Measurements from ENCODE around the gene ASXL2. TPM values are rescaled to one million over a fixed set of nuclear protein-coding genes. Genes with fewer than 3 reads are reported as not detected.

Gene ASXL2
- total and polyA plus RNA-seq, 4 donors, result 2.4 to 29.0 (median 12.3) TPM

GRCh38 chr2:25832897-25833296, 45.4 kb downstream of the ASXL2 start:
- H3K9me3 ChIP-seq (ENCODE audit: control insufficient read depth in 4 of 4, insufficient read depth in 3 of 4, low read length in 3 of 4), result peaks cover 0 to 4% (median 0%) of the 10 kb centered on the region in 4 donors
- WGBS, 2 donors, result 86 to 98% methylated on average over 5 of the region's 5 CpGs
- no peak overlapping the region for H3K4me3 ChIP-seq
- H3K4me1 ChIP-seq (ENCODE audit: control insufficient read depth in 5 of 5, insufficient read depth in 5 of 5, low read length in 5 of 5), result peaks cover 0 to 6% (median 3%) of the 10 kb centered on the region in 5 donors
- no peak for DNase-seq
- no peaks in the 10 kb centered on the region for H3K27me3 ChIP-seq (ENCODE audit: control insufficient read depth in 3 of 3, insufficient read depth in 3 of 3, low read length in 2 of 3)
- ATAC-seq (ENCODE audit: insufficient read depth, low FRiP score), result no peak
- H3K9ac ChIP-seq (ENCODE audit: insufficient read depth in 1 of 2, low read length in 2 of 2), result no peak overlapping the region
- TF ChIP-seq CTCF (IDR thresholded peaks at IDR 0.05; ENCODE audit: control extremely low read depth, extremely low read depth), result no peak
- H3K27ac ChIP-seq (ENCODE audit: low read depth in 1 of 2, low read length in 1 of 2), result no peak overlapping the region
- H3K36me3 ChIP-seq (ENCODE audit: control insufficient read depth in 4 of 4, insufficient read depth in 4 of 4, low read length in 4 of 4), result peaks cover 1 to 6% (median 3%) of the 10 kb centered on the region in 4 donors

GRCh38 chr2:25831746-25832449, 46.4 kb downstream of the ASXL2 start:
- ATAC-seq (ENCODE audit: insufficient read depth, low FRiP score) (no peak), DNase-seq (no peak)
- Histone ChIP-seq H3K27ac (ENCODE audit: low read depth in 1 of 2, low read length in 1 of 2) (no peak overlapping the region), H3K4me1 (ENCODE audit: control insufficient read depth in 5 of 5, insufficient read depth in 5 of 5, low read length in 5 of 5) (peaks cover 0 to 5% (median 3%) of the 10 kb centered on the region in 5 donors), H3K27me3 (ENCODE audit: control insufficient read depth in 3 of 3, insufficient read depth in 3 of 3, low read length in 2 of 3) (no peaks in the 10 kb centered on the region), H3K9ac (ENCODE audit: insufficient read depth in 1 of 2, low read length in 2 of 2) (no peak overlapping the region), H3K4me3 (no peak overlapping the region), H3K36me3 (ENCODE audit: control insufficient read depth in 4 of 4, insufficient read depth in 4 of 4, low read length in 4 of 4) (peaks cover 1 to 6% (median 3%) of the 10 kb centered on the region in 4 donors), H3K9me3 (ENCODE audit: control insufficient read depth in 4 of 4, insufficient read depth in 3 of 4, low read length in 3 of 4) (peaks cover 0 to 4% (median 0%) of the 10 kb centered on the region in 4 donors)
- TF ChIP-seq CTCF (IDR thresholded peaks at IDR 0.05; ENCODE audit: control extremely low read depth, extremely low read depth), result no peak
- 74 to 82% methylated on average over 3 of the region's 3 CpGs for WGBS, 2 donors

GRCh38 chr2:25829828-25830227, 48.5 kb downstream of the ASXL2 start:
- DNase-seq, result no peak
- no peak overlapping the region for H3K9ac ChIP-seq (ENCODE audit: insufficient read depth in 1 of 2, low read length in 2 of 2)
- H3K27ac ChIP-seq (ENCODE audit: low read depth in 1 of 2, low read length in 1 of 2), result no peak overlapping the region
- WGBS, 2 donors, result 98 to 99% methylated on average over 2 of the region's 2 CpGs
- H3K27me3 ChIP-seq (ENCODE audit: control insufficient read depth in 3 of 3, insufficient read depth in 3 of 3, low read length in 2 of 3), result no peaks in the 10 kb centered on the region
- no peak for ATAC-seq (ENCODE audit: insufficient read depth, low FRiP score)
- TF ChIP-seq CTCF (IDR thresholded peaks at IDR 0.05; ENCODE audit: control extremely low read depth, extremely low read depth), result no peak
- H3K36me3 ChIP-seq (ENCODE audit: control insufficient read depth in 4 of 4, insufficient read depth in 4 of 4, low read length in 4 of 4), result peaks cover 1 to 6% (median 3%) of the 10 kb centered on the region in 4 donors
- H3K4me3 ChIP-seq, result no peak overlapping the region
- peaks cover 0 to 4% (median 0%) of the 10 kb centered on the region in 4 donors for H3K9me3 ChIP-seq (ENCODE audit: control insufficient read depth in 4 of 4, insufficient read depth in 3 of 4, low read length in 3 of 4)
- H3K4me1 ChIP-seq (ENCODE audit: control insufficient read depth in 5 of 5, insufficient read depth in 5 of 5, low read length in 5 of 5), result peaks cover 0 to 4% (median 3%) of the 10 kb centered on the region in 5 donors
